GM19395 (cell line): ENCODE measurements around the gene RAB40C.

Source experiments
- ATAC-seq: cut with Tn5 transposase; IDR thresholded peaks from one replicate; pipeline ENCODE4 v1.9.1; 2021; ENCODE audit warnings: mild to moderate bottlenecking, moderate library complexity; ENCODE audit not compliant: unreplicated experiment

RAB40C gene

GRCh38 chr16:678209-678857 lies 88.5 kb downstream of the RAB40C start:
- ATAC-seq: no peak
